ENCODE results near the gene INAVA. TPM values are rescaled to one million over a fixed set of nuclear protein-coding genes. Genes with fewer than 3 reads are reported as not detected.

Gene INAVA, protein sequence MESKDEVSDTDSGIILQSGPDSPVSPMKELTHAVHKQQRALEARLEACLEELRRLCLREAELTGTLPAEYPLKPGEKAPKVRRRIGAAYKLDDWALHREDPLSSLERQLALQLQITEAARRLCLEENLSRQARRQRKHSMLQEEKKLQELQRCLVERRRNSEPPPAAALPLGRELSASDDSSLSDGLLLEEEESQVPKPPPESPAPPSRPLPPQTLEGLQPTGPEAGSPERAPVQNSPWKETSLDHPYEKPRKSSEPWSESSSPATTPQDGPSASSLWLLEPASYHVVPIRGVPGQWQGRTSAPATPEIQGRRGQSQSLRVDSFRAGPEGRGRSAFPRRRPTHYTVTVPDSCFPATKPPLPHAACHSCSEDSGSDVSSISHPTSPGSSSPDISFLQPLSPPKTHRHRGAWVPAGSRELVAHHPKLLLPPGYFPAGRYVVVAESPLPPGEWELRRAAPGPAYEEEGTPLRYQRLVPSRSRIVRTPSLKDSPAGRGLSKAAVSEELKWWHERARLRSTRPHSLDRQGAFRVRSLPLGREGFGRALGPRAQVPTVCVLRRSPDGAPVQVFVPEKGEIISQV
- 0.45 TPM for total RNA-seq

DNA sequence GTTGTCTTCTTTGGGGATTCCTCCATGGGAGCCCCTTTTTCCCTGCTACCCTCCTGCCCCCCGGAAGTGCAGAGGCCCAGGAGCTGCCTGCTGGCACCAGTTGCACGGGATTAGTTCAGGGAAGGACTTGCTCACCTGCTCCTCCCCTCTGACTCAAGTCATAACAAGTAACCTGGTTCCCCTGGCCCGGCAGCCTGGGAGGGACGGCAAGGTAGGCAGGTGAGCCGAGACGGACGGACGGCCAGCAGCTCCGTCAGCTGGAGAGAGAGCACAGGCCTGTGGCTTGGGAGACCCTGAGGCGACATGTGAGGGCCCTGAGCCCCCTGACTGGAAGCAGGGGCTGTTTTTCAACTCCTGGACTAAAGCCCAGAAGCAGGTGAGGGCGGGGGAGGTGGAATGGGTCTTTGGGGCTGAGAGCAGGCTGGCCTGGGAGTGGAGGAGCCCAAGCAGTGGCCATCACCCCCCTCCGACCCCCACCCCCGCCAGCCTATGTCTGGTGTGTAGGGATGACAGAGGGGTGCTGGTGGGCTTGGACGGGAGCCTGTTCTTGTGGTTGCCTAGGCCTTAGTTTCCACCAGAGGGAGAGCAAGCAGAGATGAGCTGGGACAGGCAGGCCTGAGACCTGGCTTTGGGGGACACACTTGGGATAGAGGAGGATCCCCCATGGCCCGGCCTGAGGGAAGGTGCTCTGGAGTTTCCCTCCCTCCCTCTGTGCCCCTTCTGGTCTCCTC is at the start of gene INAVA:
INAVA (plus strand) TSS at position 189 of the 731 bp plus-strand sequence. CDS start 3,501 bp downstream, outside the sequence.
- intact Hi-C loops (cut with DNase I) = no loop called here
- no peak for DNase-seq (ENCODE audit: low spot score)
- no peak for ATAC-seq

DNA sequence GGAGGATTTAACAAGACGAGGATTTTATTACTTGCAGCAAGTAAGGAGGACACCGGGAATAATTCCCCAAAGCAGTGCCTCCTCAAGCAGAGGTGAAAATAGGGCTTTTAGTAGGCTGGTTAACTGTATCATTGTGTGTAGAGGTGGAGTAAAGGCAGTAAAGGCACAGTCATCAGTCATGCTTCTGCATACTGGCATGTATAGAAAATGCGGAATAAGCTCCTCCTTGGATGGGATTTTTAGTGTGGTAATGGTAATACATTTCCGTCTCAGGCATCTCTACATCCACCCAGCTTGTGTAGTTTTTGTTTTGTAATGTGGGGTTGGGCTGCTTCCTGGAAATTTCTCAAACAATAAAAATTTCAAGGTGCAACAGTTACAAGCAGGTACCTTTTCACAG is 49.3 kb upstream of the INAVA start:
- ATAC-seq = no peak
- DNase-seq (ENCODE audit: low spot score) = no peak
- intact Hi-C loops (cut with DNase I) = no loop called here

GRCh38 chr1:200846398-200846797 is 48.3 kb upstream of the INAVA start:
- intact Hi-C loops (cut with DNase I) = no loop called here
- ATAC-seq = no peak
- no peak for DNase-seq (ENCODE audit: low spot score)

GRCh38 chr1:200849430-200849829 is 45.3 kb upstream of the INAVA start:
- intact Hi-C loops (cut with DNase I) = no loop called here

DNA sequence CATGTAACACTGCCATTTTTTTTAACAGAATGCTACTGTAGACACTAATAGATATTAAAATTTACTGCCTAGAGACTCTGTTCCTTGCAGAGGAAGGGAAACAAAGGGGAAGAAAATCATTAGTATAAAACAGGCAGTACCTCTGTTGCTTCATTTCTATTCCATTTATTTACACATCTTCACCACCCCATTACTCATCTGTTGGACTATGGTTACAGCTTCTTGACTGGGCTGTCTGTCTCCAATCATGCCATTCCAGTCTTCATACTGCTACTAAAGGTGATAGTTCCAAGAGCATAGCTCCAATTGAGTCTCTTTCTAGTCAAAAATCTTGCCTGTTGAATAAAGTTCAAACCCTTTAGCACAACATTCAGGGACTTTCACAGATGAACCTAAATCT is 44.1 kb upstream of the INAVA start:
- ATAC-seq = no peak
- no peak for DNase-seq (ENCODE audit: low spot score)
- intact Hi-C loops (cut with DNase I) = no loop called here

More at GRCh38 chr1:200849430-200849829, 45.3 kb upstream of the INAVA start:
- no peak for DNase-seq (ENCODE audit: low spot score)
- no peak for ATAC-seq

DNA sequence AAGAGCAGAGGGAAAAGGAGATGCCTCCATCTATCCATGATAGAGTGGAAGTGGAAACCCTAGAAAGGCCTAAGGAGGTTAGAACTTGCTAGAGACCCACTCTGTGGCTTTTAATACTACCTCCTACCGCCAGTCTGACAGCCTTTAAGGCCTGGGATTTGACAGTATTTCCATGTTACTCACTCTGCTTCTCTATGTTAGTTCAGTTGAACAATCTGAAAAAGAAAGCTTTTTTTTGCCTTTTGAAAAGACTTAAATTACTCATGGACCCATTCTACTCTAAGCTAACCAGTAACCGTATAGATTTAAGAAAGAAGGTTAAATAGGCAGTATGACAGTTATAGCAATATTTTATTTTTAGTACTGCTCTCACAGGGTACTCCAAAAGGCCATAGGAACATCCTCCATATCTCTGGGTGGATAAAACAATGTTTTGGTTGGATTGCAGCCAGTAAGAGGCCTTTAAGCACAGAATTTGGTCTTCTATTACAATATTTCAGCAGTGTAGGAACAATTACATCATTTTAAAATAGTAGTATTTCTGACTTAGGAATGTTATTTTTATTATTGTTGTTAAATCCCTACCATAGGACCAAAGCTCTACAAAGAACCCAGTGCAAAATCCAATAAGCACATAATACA is 37.9 kb upstream of the INAVA start:
- intact Hi-C loops (cut with DNase I) = no loop called here
- DNase-seq (ENCODE audit: low spot score) = no peak
- ATAC-seq = no peak

GRCh38 chr1:200857804-200858203 is 36.9 kb upstream of the INAVA start:
- DNase-seq (ENCODE audit: low spot score) = no peak
- intact Hi-C loops (cut with DNase I) = no loop called here
- no peak for ATAC-seq

DNA sequence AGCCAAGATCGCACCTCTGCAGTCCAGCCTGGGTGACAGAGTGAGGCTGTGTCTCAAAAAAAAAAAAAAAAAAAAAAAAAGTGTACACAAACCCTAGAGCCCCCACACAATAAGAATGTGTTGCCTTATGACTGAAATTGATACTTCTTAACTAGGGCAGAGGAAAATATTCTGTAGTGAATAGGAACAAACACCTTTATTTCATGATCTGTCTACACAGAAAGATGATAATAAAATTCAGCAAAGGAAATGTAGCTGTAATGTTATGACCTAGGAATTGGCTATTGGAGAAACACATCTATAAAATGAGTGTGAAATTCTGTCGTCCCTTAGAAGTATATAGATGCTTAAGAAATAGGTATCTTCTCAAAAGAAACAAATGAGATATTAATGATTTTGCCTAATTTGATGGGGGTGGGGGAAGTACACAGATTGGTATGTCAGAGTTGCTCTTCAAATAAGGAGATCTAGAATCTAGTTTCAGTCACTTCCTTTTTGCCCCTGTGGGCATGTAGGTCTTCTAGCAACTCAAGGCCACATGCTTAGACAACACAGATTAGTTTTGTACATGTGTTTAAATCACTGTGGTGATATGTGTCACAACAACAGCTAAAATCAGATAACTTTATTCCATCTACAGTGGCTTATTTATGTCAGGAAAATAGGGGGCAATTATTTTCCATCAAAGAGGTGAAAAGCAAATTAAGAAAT is 32.6 kb upstream of the INAVA start:
- ATAC-seq = no peak
- no peak for DNase-seq (ENCODE audit: low spot score)
- intact Hi-C loops (cut with DNase I) = no loop called here

- DNase-seq (ENCODE audit: low spot score) (no peak), ATAC-seq (no peak)
- intact Hi-C loops (cut with DNase I) = no loop called here
These were observed 31.8 kb upstream of the INAVA start for GRCh38 chr1:200862713-200863415.

GRCh38 chr1:200866116-200866515 is 28.6 kb upstream of the INAVA start:
- ATAC-seq (no peak), DNase-seq (ENCODE audit: low spot score) (no peak)
- intact Hi-C loops (cut with DNase I) = no loop called here

DNA sequence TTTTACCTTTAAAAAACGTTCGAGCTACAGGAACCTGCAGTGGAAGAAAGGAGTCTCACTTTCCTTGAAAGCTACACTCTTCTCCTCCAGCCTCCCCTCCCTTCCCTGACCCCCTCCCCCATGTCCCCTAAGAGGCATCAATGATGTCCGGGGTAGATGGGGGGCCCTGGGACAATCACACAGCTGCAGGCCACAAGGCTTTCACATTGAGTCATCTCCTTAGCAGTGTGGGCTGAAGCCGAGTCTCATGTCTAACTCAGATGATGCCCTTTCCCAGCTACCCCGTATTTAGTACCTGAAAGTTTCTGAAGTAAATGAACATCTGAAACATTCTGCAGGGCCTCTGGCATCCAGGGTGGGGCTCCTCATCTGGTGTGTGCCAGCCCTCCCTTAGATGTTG is 28.2 kb upstream of the INAVA start:
- intact Hi-C loops (cut with DNase I) = no loop called here
- ATAC-seq = no peak
- no peak for DNase-seq (ENCODE audit: low spot score)

DNA sequence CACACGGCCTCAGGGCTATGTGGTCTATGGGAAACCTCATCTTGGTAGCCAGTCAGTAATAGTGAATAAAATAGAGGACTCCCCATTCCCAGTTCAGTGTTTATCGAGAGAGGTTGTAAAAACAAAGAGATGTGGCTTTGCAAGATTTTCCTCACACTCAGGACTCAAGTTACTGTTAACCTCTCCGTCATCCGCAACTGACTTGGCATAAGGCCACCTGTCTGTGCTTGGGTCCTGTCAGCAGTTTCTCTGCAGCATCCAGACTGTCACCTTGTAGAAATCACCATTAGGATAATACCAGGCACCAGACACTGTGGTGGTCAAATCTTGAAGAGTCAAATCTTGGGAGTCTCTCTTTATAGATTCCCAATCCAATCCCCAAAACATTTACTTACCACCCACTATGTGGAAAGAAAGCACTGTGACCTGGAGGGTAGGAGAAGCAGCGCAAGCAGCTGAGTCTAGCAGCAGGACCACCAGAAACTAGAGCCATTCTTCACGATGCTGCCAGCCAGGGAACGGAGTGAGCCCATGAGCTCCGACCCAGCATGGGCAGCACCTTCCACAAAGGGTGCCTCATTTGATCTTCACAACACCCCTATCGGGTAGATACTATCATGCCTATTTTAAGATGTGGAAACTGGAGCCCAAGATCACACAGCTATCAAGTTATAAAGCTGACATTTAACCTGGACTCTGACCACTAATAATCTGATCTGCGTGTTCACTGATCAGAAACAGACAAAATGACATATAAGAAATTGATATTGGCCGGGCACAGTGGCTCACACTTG is 27.5 kb upstream of the INAVA start:
- no peak for ATAC-seq
- no peak for DNase-seq (ENCODE audit: low spot score)
- intact Hi-C loops (cut with DNase I) = no loop called here

DNA sequence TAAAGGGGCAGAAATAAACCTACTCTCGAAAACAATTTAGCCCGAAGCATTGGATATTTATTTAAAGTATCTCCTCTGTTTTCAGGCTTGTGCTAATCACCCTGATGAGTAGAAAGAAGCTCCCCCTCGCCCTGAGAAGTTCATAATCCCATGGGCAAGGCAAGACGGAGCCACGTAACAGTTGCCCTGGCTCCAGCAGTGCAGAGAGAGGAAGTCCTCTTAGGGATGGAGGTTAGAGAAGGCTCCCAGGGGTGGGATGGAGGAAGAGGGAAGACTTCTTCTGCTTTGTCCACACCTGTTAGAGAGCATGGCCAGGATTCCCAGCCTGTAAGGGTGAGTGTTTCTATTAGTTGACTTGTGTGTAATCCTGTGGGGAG is 25.3 kb upstream of the INAVA start:
- intact Hi-C loops (cut with DNase I) = no loop called here

DNA sequence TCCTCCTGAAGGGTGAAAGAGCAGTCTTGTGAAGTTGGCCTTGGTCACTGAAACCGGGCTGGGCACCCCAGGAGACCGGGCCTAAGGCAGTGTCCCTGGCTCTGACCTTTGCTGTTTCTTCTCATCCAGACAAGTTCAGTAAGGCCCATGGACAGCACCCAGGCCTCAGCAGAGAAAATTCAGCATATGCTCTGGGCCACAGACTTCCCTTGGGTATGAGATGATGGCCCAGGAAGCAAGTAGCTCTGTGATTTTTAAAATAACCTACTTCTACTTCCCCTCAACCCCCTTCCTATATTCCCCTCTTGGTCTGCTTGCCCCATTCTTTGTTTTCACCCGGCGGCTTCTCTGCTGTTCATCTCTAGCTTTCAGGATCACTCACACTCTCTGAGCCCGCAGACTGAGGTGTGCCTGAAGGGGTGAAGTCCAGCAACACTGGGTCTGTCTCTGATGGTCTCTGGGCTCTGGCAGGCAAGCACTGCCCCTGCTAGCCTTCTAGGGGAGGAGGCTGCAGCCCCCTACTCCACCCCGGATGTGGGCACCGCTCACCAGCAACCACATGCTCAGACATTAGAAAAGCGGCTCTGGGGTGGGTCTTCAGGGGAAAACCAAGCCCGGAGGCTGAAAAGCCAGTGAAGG is 24.8 kb upstream of the INAVA start:
- no peak for ATAC-seq
- DNase-seq (ENCODE audit: low spot score) = no peak
- intact Hi-C loops (cut with DNase I) = no loop called here

More for the DNA sequence above, 25.3 kb upstream of the INAVA start:
- no peak for ATAC-seq
- no peak for DNase-seq (ENCODE audit: low spot score)

DNA sequence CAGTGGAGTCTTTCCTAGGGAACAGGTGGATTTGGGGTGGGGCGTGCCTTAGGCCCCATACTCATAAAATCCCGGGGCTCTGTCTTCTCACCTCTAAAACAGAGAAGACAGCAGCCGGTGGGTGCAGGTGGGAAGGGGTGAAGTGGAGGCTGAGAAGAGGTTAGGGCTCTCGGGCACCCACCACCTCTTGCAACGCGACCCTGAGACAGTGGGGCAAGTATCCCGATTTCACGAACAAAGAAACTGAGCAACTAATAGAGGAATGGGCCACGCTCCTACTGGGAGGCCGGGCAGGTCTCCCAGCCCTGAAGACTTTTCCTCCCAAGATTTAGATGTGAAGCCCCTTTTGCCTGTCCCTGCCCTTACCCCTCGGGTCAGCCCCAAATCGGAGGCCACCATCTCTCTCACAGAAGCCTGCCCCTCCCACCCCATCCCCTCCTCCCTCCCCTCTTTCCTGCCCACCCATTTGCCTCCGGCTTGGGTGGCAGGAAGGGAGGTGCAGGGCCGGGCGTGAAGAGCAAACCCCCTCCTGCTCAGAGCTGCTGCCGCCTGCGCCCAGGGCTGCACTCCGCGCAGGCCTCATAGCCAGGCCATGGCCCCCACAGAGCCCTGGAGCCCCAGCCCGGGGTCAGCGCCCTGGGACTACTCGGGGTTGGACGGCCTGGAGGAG is 22.1 kb upstream of the INAVA start, which contains the start of gene GPR25:
GPR25 (plus strand) TSS at position 536 of the 670 bp plus-strand sequence; CDS start at position 593, 57 bp downstream.
- no peak for DNase-seq (ENCODE audit: low spot score)
- ATAC-seq = no peak
- intact Hi-C loops (cut with DNase I) = no loop called here

GRCh38 chr1:200873116-200873670 is 21.5 kb upstream of the INAVA start:
- DNase-seq (ENCODE audit: low spot score) = no peak
- ATAC-seq = no peak
- intact Hi-C loops (cut with DNase I) = no loop called here
